Measurements from ENCODE around the gene ANKRD7.
"Not testable (repeated sequence)": the region's sequence is repeated elsewhere in the genome, so short reads cannot be mapped to it uniquely, and the experiment has no call there.

ANKRD7 gene

GRCh38 chr7:118239014-118239413 is 14.5 kb downstream of the ANKRD7 start:
- no peak for FAIRE-seq

DNA sequence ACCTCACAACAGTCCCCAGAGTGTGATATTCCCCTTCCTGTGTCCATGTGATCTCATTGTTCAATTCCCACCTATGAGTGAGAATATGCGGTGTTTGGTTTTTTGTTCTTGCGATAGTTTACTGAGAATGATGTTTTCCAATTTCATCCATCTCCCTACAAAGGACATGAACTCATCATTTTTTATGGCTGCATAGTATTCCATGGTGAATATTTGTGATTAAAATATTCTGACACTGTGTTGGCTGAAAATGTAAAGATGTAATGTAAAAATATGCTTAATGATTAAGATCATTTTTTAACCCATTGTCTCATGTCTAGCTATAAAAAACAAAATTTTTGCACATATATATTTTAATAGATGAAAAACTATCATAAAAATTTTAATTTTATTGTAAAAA is 15.8 kb downstream of the ANKRD7 start:
- FAIRE-seq: not testable (repeated sequence)

- no peak for FAIRE-seq
These were observed 19.2 kb downstream of the ANKRD7 start for GRCh38 chr7:118243695-118244094.

DNA sequence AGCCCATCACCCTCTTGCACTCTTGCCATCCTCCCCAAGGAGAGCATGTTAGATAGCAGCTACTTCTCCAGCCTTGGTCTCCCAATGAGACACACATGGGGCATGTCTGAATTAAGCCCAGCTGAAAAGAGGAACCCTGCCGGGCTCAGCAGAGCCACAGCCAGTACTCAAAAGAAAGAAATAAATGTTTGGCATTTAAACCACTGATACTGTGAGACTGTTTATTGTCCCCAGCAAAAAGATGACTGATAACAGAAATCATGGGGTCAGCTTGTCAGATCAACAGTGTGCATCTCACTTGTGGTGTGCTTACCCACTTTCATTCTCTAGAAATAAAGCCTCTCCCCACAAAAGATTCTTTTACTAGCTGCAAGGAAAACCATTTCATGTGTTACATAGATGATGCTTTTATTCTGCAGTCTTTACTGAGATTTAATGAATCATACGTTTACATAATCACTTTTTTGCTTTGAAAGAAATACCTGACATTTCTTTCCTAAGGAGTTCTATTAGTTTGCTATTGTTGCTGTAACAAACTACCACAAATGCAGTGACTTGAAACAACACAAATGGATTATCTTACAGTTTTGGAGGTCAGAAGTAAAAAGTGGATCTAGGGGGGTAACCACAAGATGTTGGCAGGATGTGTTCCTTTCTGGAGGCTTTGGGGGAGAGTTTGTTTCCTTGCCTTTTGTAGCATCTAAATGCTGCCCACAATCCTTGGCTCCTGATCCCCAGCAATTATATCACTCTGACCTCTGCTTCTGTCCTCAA is 20.9 kb downstream of the ANKRD7 start:
- FAIRE-seq: no peak

DNA sequence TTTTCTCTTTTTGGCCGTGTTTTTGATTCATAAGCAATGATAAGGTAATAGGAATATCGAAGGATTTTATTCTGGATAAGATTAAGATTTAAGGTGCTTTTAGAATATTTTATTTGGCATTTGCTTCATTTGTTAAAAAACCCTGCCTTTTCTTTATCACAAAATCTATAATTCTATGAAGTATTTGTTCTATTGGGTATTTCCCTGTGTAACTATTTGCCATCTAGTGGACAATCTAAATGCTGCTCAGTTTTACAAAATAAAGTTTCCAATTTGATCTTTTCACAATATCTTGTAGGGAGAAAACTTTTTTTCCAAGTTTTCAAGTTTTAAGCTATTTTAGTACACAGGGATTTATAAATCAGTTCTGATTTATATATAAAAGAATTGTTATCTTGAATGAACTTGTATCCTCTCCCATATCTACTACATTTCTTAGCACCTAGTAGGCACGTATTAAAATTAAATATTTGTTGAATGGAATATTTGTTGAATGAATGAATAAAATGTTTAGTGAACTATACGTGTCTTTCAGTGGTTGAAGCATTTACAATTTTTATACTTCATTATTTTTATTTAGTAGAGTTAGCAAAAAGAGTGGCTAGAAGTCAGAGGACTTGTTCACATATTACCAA is 26.5 kb downstream of the ANKRD7 start:
- FAIRE-seq: no peak

DNA sequence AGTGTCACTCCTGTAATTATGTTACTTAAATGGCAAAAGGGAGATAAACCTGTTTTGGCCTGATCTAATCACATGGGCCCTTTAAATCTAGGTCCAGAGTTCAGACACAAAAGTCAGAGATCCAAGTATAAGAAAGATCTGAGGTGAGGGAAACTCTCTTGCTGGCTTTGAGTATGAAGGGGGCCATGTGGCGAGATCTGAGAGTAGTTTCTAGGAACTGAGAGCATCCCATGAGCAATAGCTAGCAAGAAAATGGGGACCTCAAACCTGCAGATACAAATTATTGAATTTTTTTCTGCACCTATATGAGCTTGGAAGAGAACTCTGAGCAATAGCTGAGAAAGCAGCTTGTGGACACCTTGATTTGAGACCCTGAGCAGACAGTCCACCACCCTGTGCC is 27.6 kb downstream of the ANKRD7 start:
- no peak for FAIRE-seq

GRCh38 chr7:118259115-118259514 is 34.6 kb downstream of the ANKRD7 start:
- FAIRE-seq: no peak

DNA sequence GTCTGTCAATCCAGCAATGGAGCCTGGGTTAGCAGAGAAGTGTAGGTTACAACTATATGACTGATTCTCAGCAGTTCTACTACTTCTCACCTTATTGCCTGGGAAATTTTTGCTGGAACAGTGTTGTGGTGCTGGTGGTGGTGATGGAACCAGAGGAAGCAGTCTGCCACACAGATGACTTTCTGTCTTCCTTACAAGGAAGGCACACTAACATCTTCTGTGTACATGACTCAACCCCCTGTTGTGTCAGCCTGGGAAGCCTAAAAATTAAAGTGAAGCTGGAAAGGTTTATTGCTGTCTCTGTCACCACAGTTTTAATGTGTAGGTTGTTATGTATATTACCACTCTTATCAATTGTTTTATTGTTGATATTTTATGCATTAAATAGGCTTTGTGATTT is 40.3 kb downstream of the ANKRD7 start:
- no peak for FAIRE-seq

DNA sequence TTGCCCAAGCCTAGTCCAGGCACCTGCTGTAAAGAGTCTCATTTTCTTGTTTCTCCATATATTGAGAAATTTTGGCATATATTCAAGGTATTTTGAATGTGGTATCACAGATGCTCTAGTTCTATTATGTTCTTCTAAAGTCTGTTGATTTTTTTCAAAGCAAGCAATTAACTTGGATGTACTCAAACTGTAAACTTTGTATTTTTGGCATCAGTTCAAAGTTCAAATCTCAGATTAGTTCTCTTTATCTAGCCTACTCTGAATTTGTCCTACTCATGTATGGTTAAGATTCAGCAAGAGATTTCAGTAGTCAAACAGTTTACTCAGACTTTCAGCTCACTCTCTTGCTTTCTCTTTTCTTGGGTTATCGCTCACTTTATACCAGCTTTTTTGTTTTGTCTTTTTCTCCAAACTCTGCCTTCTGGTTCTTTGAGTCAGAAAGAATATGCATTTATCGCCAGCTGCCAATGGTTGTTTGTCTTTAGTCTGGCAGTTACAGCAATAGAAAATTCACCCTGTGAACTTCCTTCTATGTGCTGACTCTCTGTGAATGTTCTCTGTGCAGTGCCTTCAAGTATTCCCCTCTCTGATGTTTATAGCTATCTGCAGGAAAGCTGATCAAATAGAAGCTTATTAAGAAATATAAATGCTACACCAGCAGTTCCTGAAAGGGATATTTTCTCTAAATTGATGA is 56.0 kb downstream of the ANKRD7 start:
- FAIRE-seq: no peak

- no peak for FAIRE-seq
These were observed 56.7 kb downstream of the ANKRD7 start for GRCh38 chr7:118281196-118281595.

DNA sequence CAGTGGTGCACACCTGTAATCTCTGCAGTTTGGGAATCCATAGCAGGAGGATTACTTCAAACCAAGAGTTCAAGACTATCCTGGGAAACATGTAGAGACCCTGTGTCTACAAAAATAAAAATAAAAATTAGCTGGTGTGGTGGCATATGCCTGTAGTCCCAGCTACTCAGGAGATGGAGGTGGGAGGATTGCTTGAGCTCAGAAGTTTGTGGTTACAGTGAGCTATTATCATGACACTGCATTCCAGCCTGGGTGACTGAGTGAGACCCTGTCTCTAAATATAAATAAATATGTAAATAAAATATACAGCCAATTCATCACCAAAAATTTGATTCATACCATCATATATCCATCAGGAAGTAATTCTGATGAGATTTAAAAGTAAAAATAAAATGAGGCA is 60.9 kb downstream of the ANKRD7 start:
- FAIRE-seq: no peak

GRCh38 chr7:118286131-118286530 is 61.6 kb downstream of the ANKRD7 start:
- FAIRE-seq: no peak

GRCh38 chr7:118288098-118288497 is 63.6 kb downstream of the ANKRD7 start:
- no peak for FAIRE-seq

- FAIRE-seq: no peak
These were observed 65.0 kb downstream of the ANKRD7 start for GRCh38 chr7:118289476-118289875.

Measured in TTC549 (cell line).